Activated CD4-positive, alpha-beta T cell treated with anti-CD3 and anti-CD28 coated beads for 36 hours (primary cell): ENCODE measurements around the gene PRKAG3. TPM values are rescaled to one million over a fixed set of nuclear protein-coding genes. Genes with fewer than 3 reads are reported as not detected.
A peak's percentile ranks its signal among the peaks of the same experiment; 100 is the strongest.
"Not testable (repeated sequence)": the region's sequence is repeated elsewhere in the genome, so short reads cannot be mapped to it uniquely, and the experiment has no call there.

Experiments
- ATAC-seq: fragments of 200-7000 bp; cut with Tn5 transposase; one replicate; pipeline ENCODE4 v1.10.0; 2021; ENCODE audit warnings: mild to moderate bottlenecking, moderate library complexity
- CTCF ChIA-PET: fragments of 350-600 bp; sonication (Branson Sonifier 250); formaldehyde crosslinking; loops from one replicate; lab custom pipeline; 2021; ENCODE audit warnings: antibody characterized with exemption; lab: Charles Lee
- POLR2A ChIA-PET: fragments of 350-600 bp; sonication (Branson Sonifier 250); formaldehyde crosslinking; loops from one replicate; lab custom pipeline; 2021; ENCODE audit warnings: antibody characterized with exemption, inconsistent platforms; lab: Charles Lee
- DNase-seq: peaks from one replicate; pipeline ENCODE4 v3.0.0-alpha.2; 2020
- H3K27ac Mint-ChIP-seq: one replicate; pipeline ENCODE4 v1.8.0; 2021; ENCODE audit warnings: mixed read lengths
- H3K27me3 Mint-ChIP-seq: one replicate; pipeline ENCODE4 v1.8.0; 2021; ENCODE audit warnings: mixed read lengths
- H3K36me3 Mint-ChIP-seq: one replicate; pipeline ENCODE4 v1.8.0; 2021; ENCODE audit warnings: low read depth, mixed read lengths
- H3K4me1 Mint-ChIP-seq: one replicate; pipeline ENCODE4 v1.8.0; 2021; ENCODE audit warnings: mixed read lengths
- H3K4me3 Mint-ChIP-seq: one replicate; pipeline ENCODE4 v1.8.0; 2021; ENCODE audit warnings: mild to moderate bottlenecking, moderate library complexity, mixed read lengths
- H3K9me3 Mint-ChIP-seq: one replicate; pipeline ENCODE4 v1.8.0; 2021; ENCODE audit warnings: low read depth, mixed read lengths
- intact Hi-C, 2 experiments: fragments of 100-400 bp; cut with DNase I in 1 of 2; cut with micrococcal nuclease in 1 of 2; formaldehyde crosslinking; loops; one replicate each; pipeline versions ENCODE4 v1.14.2 to v1.15.1; 2022 to 2024; cut with DNase I, micrococcal nuclease
- total RNA-seq, 2 experiments: library from RNA; stranded (reverse); gene quantifications; one replicate each; pipeline ENCODE4 v1.2.3, GENCODE V29; 2021

Gene PRKAG3
- total RNA-seq, 2 experiments from 2014 or later: not detected

DNA sequence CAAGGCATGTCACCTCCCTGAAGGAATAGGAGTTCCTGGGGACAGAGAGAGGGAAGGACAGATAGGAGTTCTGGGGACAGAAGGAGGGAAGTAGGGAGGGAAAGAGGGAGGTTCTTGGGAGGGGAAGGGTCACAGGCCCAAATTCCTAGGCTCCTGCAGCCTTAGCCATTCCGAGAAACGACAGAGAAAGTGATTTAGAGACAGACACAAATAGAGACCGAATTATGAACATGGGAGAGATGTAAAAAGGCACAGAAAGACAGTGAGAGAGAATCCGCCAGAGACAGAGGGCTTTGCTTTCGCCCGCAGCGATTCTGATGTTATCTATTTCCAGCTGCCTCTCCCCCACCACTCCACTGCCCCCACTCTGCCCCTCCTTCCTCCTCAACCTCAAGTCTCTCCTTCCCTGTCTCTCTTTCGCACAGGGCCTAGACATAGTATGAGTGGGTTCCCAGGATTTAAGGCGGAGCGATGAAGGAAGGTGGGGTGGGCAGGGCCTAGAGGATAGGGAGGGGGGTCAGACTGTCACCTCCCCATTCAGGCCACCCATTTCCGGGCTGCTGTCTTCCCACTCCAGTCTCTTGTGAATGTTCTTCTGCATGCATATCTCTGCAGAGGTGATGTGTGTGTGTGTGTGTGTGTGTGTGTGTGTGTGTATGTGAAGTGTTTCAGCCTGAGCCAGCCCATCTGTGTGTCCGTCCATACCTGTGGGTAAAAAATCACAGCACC, 24.7 kb upstream of the PRKAG3 start:
- ChIA-PET POLR2A (interaction anchor here (0.8 kb wide), 1 partner anchor 455 kb away, joined by 3 read pairs; no protein-coding TSS in a partner anchor), CTCF (interaction anchor here (0.5 to 1.5 kb wide), 4 partner anchors 9 to 708 kb away, joined by 3 to 5 read pairs (median 3); no protein-coding TSS in a partner anchor)
- Mint-ChIP-seq H3K4me1 (peaks cover 15% of the 10 kb centered on the region), H3K9me3 (no peaks in the 10 kb centered on the region), H3K36me3 (no peaks in the 10 kb centered on the region), H3K27ac (no peak overlapping the region), H3K27me3 (peaks cover 68% of the 10 kb centered on the region), H3K4me3 (no peak overlapping the region)
- ATAC-seq (no peak), DNase-seq (no peak)
- intact Hi-C loops: no loop called here

GRCh38 chr2:218855305-218856166, 23.9 kb upstream of the PRKAG3 start:
- POLR2A ChIA-PET: interaction anchor here (0.6 to 0.8 kb wide), 2 partner anchors 13 to 454 kb away, joined by 3 read pairs; no protein-coding TSS in a partner anchor
- Mint-ChIP-seq H3K36me3 (no peaks in the 10 kb centered on the region), H3K27me3 (peaks cover 67% of the 10 kb centered on the region), H3K4me3 (no peak overlapping the region), H3K9me3 (no peaks in the 10 kb centered on the region), H3K4me1 (peaks cover 9% of the 10 kb centered on the region), H3K27ac (no peak overlapping the region)
- no peak for DNase-seq
- intact Hi-C loops: no loop called here
- no peak for ATAC-seq
- CTCF ChIA-PET: interaction anchor here (0.5 to 1.5 kb wide), 8 partner anchors 8 to 709 kb away, joined by 3 to 7 read pairs (median 3); no protein-coding TSS in a partner anchor

DNA sequence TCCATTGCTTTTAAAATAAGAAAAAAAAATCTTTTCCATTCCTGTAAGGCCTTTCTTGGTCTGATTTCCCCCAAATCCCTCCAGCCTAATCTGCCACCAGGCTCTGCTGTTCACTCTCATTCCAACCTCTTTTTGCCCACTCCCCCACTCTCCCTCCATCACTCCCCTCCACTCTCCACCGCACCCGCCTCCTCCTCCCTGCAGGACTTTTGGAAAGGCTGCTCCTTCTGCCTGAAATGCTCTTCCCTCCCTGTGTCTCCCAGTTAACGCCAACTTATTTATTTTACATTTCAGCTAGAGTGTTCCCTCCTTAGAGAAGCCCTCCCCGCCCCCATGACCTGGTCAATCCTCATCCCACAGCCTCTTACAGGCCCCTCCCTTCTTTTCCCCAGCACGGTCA, 23.3 kb upstream of the PRKAG3 start:
- H3K36me3 Mint-ChIP-seq: no peaks in the 10 kb centered on the region
- intact Hi-C loops: loop anchor here (5.0 kb wide), 3 partner anchors 127 to 302 kb away; no protein-coding TSS in a partner anchor
- POLR2A ChIA-PET: no interaction called here
- no peaks in the 10 kb centered on the region for H3K9me3 Mint-ChIP-seq
- no peak for DNase-seq
- CTCF ChIA-PET: interaction anchor here (0.6 to 1.2 kb wide), 4 partner anchors 9 to 569 kb away, joined by 3 to 7 read pairs (median 4); no protein-coding TSS in a partner anchor
- no peak overlapping the region for H3K4me3 Mint-ChIP-seq
- H3K4me1 Mint-ChIP-seq: peaks cover 4% of the 10 kb centered on the region
- no peak for ATAC-seq
- peaks cover 65% of the 10 kb centered on the region for H3K27me3 Mint-ChIP-seq
- no peak overlapping the region for H3K27ac Mint-ChIP-seq

GRCh38 chr2:218853766-218854165, 22.2 kb upstream of the PRKAG3 start:
- CTCF ChIA-PET: interaction anchor here (0.6 to 4.4 kb wide), 12 partner anchors 19 to 532 kb away, joined by 3 to 42 read pairs (median 4); partner anchors contain the start of gene PRKAG3
- ATAC-seq (peak; percentile 39), DNase-seq (no peak)
- POLR2A ChIA-PET: no interaction called here
- no peaks in the 10 kb centered on the region for H3K9me3 Mint-ChIP-seq
- intact Hi-C loops: loop anchor here (1.0 to 5.0 kb wide), 7 partner anchors 23 to 304 kb away; no protein-coding TSS in a partner anchor
- H3K27ac Mint-ChIP-seq: no peak overlapping the region
- peaks cover 59% of the 10 kb centered on the region for H3K27me3 Mint-ChIP-seq
- no peaks in the 10 kb centered on the region for H3K36me3 Mint-ChIP-seq
- H3K4me1 Mint-ChIP-seq: no peaks in the 10 kb centered on the region
- H3K4me3 Mint-ChIP-seq: no peak overlapping the region

- H3K27ac Mint-ChIP-seq: no peak overlapping the region
- H3K4me3 Mint-ChIP-seq: no peak overlapping the region
- H3K27me3 Mint-ChIP-seq: peaks cover 54% of the 10 kb centered on the region
- H3K36me3 Mint-ChIP-seq: no peaks in the 10 kb centered on the region
- POLR2A ChIA-PET: no interaction called here
- H3K9me3 Mint-ChIP-seq: no peaks in the 10 kb centered on the region
- H3K4me1 Mint-ChIP-seq: no peaks in the 10 kb centered on the region
- DNase-seq: peak; percentile 81
- intact Hi-C loops: loop anchor here (1.0 to 5.0 kb wide), 7 partner anchors 24 to 304 kb away; no protein-coding TSS in a partner anchor
- ATAC-seq: peak; percentile 84
- CTCF ChIA-PET: interaction anchor here (0.6 to 5.7 kb wide), 26 partner anchors 10 to 531 kb away, joined by 3 to 69 read pairs (median 4); partner anchors contain the start of genes PRKAG3, RNF25 and STK36
Observed at GRCh38 chr2:218852911-218853667, 21.5 kb upstream of the PRKAG3 start.

DNA sequence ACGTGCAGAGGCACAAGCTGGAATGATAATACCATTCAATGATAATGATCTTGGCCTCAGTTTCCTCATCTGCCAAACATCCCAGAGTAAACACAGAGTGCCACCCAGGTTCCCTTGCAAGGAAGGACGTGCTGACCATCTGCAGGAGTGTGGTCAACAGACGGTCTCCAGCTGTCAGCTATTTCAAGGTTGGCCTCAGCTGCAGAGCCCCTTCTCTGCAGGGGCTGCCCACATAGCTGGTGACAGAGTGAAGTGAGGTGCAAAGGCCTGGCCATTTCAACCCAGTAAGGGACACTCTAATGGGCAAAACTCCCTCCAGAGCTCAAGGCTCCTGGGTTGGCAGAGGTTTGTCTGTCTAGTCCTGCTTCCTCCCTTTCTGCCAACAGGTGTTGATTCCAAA, 19.7 kb upstream of the PRKAG3 start:
- DNase-seq: no peak
- intact Hi-C loops: loop anchor here (5.0 kb wide), 3 partner anchors 131 to 306 kb away; no protein-coding TSS in a partner anchor
- H3K36me3 Mint-ChIP-seq: no peaks in the 10 kb centered on the region
- H3K4me3 Mint-ChIP-seq: no peak overlapping the region
- ChIA-PET POLR2A (no interaction called here), CTCF (interaction anchor here (0.6 to 5.7 kb wide), 15 partner anchors 14 to 730 kb away, joined by 3 to 69 read pairs (median 5); partner anchors contain the start of gene TTLL4)
- no peaks in the 10 kb centered on the region for H3K9me3 Mint-ChIP-seq
- H3K4me1 Mint-ChIP-seq: no peaks in the 10 kb centered on the region
- ATAC-seq: no peak
- H3K27me3 Mint-ChIP-seq: peaks cover 38% of the 10 kb centered on the region
- H3K27ac Mint-ChIP-seq: no peak overlapping the region

DNA sequence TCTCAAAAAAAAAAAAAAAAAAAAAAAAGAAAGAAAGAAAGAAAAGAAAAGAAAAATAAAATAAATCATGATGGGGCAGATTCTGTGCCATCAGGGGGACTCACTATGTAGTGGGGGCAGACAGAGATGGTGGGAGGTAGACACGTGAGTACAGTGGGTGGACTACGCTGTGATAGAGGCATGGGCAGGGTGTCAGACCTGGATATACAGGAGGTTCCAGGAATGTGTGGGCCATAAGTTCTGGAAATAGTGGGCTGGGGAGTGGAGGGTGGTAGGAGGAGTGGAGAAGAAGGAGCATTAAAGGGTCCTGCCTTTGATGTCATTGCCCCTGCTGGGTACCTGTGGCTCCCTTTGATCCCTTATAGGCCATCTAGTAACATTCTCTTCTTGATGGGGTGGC, 19.2 kb upstream of the PRKAG3 start:
- DNase-seq: no peak

GRCh38 chr2:218849721-218850120, 18.1 kb upstream of the PRKAG3 start:
- no peaks in the 10 kb centered on the region for H3K4me1 Mint-ChIP-seq
- intact Hi-C loops: loop anchor here (5.0 kb wide), 5 partner anchors 133 to 442 kb away; partner anchors contain the start of gene TTLL4 (in 1 of the 2)
- H3K4me3 Mint-ChIP-seq: no peak overlapping the region
- DNase-seq (no peak), ATAC-seq (no peak)
- ChIA-PET POLR2A (no interaction called here), CTCF (interaction anchor here (0.6 to 5.7 kb wide), 8 partner anchors 25 to 793 kb away, joined by 3 to 69 read pairs (median 5); partner anchors contain the start of gene TTLL4)
- H3K27ac Mint-ChIP-seq: no peak overlapping the region
- no peaks in the 10 kb centered on the region for H3K9me3 Mint-ChIP-seq
- no peaks in the 10 kb centered on the region for H3K36me3 Mint-ChIP-seq
- H3K27me3 Mint-ChIP-seq: peaks cover 25% of the 10 kb centered on the region

More for the DNA sequence above, 19.2 kb upstream of the PRKAG3 start:
- no peak overlapping the region for H3K27ac Mint-ChIP-seq
- ATAC-seq: no peak
- no peak overlapping the region for H3K4me3 Mint-ChIP-seq
- POLR2A ChIA-PET: no interaction called here
- no peaks in the 10 kb centered on the region for H3K36me3 Mint-ChIP-seq
- no peaks in the 10 kb centered on the region for H3K9me3 Mint-ChIP-seq
- no peaks in the 10 kb centered on the region for H3K4me1 Mint-ChIP-seq
- intact Hi-C loops: loop anchor here (5.0 kb wide), 3 partner anchors 132 to 307 kb away; no protein-coding TSS in a partner anchor
- CTCF ChIA-PET: interaction anchor here (0.6 to 5.7 kb wide), 9 partner anchors 47 to 202 kb away, joined by 3 to 69 read pairs (median 5); partner anchors contain the start of gene TTLL4
- H3K27me3 Mint-ChIP-seq: peaks cover 33% of the 10 kb centered on the region

DNA sequence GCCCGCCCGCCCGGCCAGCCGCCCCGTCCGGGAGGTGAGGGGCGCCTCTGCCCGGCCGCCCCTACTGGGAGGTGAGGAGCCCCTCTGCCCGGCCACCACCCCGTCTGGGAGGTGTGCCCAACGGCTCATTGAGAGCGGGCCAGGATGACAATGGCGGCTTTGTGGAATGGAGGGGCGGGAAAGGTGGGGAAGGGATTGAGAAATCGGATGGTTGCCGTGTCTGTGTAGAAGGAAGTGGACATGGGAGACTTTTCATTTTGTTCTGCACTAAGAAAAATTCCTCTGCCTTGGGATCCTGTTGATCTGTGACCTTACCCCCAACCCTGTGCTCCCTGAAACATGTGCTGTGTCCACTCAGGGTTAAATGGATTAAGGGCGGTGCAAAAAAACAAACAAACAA, 15.4 kb upstream of the PRKAG3 start:
- not testable (repeated sequence) for H3K4me1 Mint-ChIP-seq, H3K27ac Mint-ChIP-seq, H3K4me3 Mint-ChIP-seq, H3K36me3 Mint-ChIP-seq, DNase-seq, H3K9me3 Mint-ChIP-seq, ATAC-seq
- ChIA-PET CTCF (interaction anchor here (0.6 to 5.7 kb wide), 39 partner anchors 8 to 574 kb away, joined by 3 to 69 read pairs (median 4); partner anchors contain the start of genes BCS1L, CYP27A1, RNF25 and STK36), POLR2A (interaction anchor here (0.6 to 1.0 kb wide), 2 partner anchors 30 to 160 kb away, joined by 3 read pairs; no protein-coding TSS in a partner anchor)
- H3K27me3 Mint-ChIP-seq: peaks cover 16% of the 10 kb centered on the region
- intact Hi-C loops: loop anchor here (1.0 to 5.0 kb wide), 9 partner anchors 119 to 546 kb away; partner anchors contain the start of genes TTLL4 (in 2 of the 2), BCS1L (in 1 of the 2) and ZNF142 (in 1 of the 2)

DNA sequence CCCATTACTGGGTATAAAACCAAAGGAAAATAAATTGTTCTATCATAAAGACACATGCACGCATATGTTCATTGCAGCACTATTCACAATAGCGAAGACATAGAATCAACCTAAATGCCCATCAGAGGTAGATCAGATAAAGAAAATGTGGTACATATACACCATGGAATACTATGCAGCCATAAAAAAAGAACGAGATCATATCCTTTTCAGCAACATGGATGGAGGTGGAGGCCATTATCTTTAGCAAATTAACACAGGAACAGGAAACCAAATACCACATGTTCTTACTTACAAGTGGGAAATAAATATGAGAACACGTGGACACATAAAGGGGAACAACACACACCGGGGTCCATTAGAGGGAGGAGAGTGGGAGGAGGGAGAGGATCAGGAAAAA, 12.7 kb upstream of the PRKAG3 start:
- H3K4me3 Mint-ChIP-seq, H3K27ac Mint-ChIP-seq, H3K9me3 Mint-ChIP-seq, H3K36me3 Mint-ChIP-seq, POLR2A ChIA-PET, DNase-seq, CTCF ChIA-PET, H3K4me1 Mint-ChIP-seq, ATAC-seq, intact Hi-C loops: not testable (repeated sequence)
- H3K27me3 Mint-ChIP-seq: peaks cover 22% of the 10 kb centered on the region
